COR-L47 (cell line): ENCODE data around the gene GNAI1.

Experiments used
- DNase-seq: peaks from one replicate; lab custom pipeline; 2025; lab: John Stamatoyannopoulos, UW

The GNAI1 gene

GRCh38 chr7:80253237-80253636, 118.6 kb downstream of the GNAI1 start:
- DNase-seq, result no peak

DNA sequence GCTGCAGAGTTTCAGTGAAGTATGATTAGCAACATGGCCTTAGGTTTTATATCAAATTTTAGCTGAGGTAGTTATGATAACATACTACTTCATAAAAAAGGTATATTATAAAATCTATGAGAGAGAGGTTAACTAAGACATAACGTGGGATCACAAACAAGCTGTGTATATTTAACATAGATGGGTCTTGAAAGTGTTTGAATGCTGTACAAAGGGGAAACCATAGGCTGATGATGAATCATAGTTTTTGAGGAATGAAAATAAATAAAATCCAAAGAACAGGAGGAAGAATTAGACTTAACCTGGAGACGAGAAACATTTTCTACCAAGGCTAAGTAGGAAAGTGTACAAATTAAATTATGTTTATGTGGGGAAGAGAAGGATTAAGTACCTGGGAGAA, 119.0 kb downstream of the GNAI1 start:
- DNase-seq, result no peak

DNA sequence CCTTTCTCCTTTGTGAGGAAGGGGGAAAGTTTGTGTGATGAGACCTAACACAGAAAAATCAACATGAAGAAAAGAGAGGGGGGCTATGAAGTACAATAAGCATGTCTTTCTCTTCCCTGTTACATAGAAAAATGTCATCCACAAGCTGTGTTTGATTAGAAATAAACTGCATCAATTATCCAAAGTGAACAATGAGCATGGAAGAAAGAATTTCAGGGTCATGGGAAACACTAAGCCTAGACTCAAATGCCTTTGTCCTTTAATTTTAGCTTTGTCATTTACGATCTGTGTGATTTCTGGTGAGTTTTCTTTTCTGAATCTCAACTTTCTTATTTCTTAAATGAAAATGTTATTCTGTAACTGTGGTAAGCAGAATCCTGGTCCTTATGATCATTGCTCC, 121.0 kb downstream of the GNAI1 start:
- DNase-seq, result no peak

DNA sequence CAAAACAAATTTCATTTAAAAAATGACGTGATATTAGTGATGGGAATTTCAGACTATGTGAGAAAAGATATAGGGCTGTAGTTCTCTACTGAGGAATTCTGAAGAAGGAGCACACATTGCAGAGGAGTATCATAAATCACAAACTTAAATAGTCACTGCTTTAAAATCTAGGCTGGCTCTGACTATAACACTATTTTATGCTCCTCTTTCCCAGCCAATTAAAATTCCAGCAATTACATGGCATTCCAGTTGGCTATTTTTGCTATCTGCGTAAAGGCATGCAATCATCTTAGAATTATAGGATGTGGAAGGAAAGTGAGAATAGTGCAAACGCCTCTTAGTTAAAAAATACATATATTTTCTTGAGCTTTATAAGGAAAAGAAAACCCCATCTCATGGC, 123.1 kb downstream of the GNAI1 start:
- no peak for DNase-seq

GRCh38 chr7:80260606-80261005, 126.0 kb downstream of the GNAI1 start:
- DNase-seq, result no peak

GRCh38 chr7:80263333-80263732, 128.7 kb downstream of the GNAI1 start:
- no peak for DNase-seq

- no peak for DNase-seq
These were observed 129.2 kb downstream of the GNAI1 start for GRCh38 chr7:80263821-80264220.

- DNase-seq, result no peak
These were observed 130.3 kb downstream of the GNAI1 start for GRCh38 chr7:80264769-80265495.

GRCh38 chr7:80272560-80273239, 138.1 kb downstream of the GNAI1 start:
- DNase-seq, result no peak

GRCh38 chr7:80273327-80273726, 138.7 kb downstream of the GNAI1 start:
- DNase-seq, result no peak

DNA sequence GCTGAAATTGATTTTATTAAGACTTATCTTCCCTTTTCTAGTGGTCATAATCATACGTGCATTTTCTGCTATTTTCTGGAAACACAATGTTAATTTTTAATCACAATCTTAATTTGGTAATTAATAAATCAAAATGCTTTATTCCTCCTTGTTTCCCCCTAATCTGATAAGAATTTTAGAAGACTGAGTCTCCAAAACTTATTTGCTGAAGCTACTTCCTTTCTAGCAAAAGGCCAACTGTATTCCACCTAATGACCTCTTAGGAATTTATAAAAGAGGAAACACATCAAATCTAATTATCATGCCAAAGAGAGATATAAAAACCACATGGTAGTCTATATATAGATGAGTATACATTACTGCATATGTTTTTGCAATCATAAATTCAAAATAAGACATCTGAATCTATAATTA, 140.6 kb downstream of the GNAI1 start:
- no peak for DNase-seq
